SK-N-SH (cell line): ENCODE results near the gene MYCL.

Source experiments
- CHD2 ChIP-seq: fragments of 150-350 bp; IDR thresholded peaks from 2 replicates; pipeline ENCODE4 v1.6.1; 2018; ENCODE audit warnings: low read length; ENCODE audit not compliant: partially characterized antibody
- CTCF ChIP-seq: fragments of 200-600 bp; sonication (generic); IDR thresholded peaks from 2 replicates; pipeline ENCODE4 v1.6.1; 2017; ENCODE audit warnings: antibody characterized with exemption, mild to moderate bottlenecking, moderate library complexity
- PBX3 ChIP-seq: IDR thresholded peaks from 2 replicates; pipeline ENCODE4; 2012

GRCh38 chr1:39925721-39926342 is 24.1 kb upstream of the MYCL start:
- TF ChIP-seq CHD2 (no peak), PBX3 (no peak), CTCF (no peak)
